Medulla oblongata (tissue), 1 donor: Measurements from ENCODE around the gene RABGEF1.
A peak's percentile ranks its signal among the peaks of the same experiment; 100 is the strongest.
"Not testable (repeated sequence)": the region's sequence is repeated elsewhere in the genome, so short reads cannot be mapped to it uniquely, and the experiment has no call there.

Experiments
- DNase-seq: peaks from one replicate; pipeline ENCODE4 v3.0.0-alpha.2; 2015; ENCODE audit errors: extremely low spot score

Gene RABGEF1

GRCh38 chr7:66765322-66766025, 24.9 kb downstream of the RABGEF1 start:
- not testable (repeated sequence) for DNase-seq

GRCh38 chr7:66766041-66766440, 25.5 kb downstream of the RABGEF1 start:
- DNase-seq = no peak

GRCh38 chr7:66767486-66767885, 27.0 kb downstream of the RABGEF1 start:
- DNase-seq = not testable (repeated sequence)

- DNase-seq = no peak
Measured at GRCh38 chr7:66768865-66769832, 28.6 kb downstream of the RABGEF1 start.

- no peak for DNase-seq
Measured at GRCh38 chr7:66769833-66770512, 29.4 kb downstream of the RABGEF1 start.

GRCh38 chr7:66771795-66772194, 31.3 kb downstream of the RABGEF1 start:
- peak; percentile 18 for DNase-seq

GRCh38 chr7:66773744-66774143, 33.2 kb downstream of the RABGEF1 start:
- DNase-seq = not testable (repeated sequence)

- DNase-seq = not testable (repeated sequence)
Measured at GRCh38 chr7:66776383-66776782, 35.9 kb downstream of the RABGEF1 start.

- no peak for DNase-seq
Measured at GRCh38 chr7:66776800-66777442, 36.4 kb downstream of the RABGEF1 start.

GRCh38 chr7:66778201-66778600, 37.7 kb downstream of the RABGEF1 start:
- no peak for DNase-seq

GRCh38 chr7:66779669-66780409, 39.3 kb downstream of the RABGEF1 start:
- no peak for DNase-seq

- no peak for DNase-seq
Measured at GRCh38 chr7:66781408-66782090, 41.0 kb downstream of the RABGEF1 start.

- DNase-seq = not testable (repeated sequence)
Measured at GRCh38 chr7:66782875-66783274, 42.3 kb downstream of the RABGEF1 start.

GRCh38 chr7:66783887-66784595, 43.5 kb downstream of the RABGEF1 start:
- not testable (repeated sequence) for DNase-seq

- DNase-seq = no peak
Measured at GRCh38 chr7:66790196-66790595, 49.7 kb downstream of the RABGEF1 start.

GRCh38 chr7:66790725-66791124, 50.2 kb downstream of the RABGEF1 start:
- DNase-seq = no peak

- no peak for DNase-seq
Measured at GRCh38 chr7:66800591-66800990, 60.1 kb downstream of the RABGEF1 start.

GRCh38 chr7:66804001-66804400, 63.5 kb downstream of the RABGEF1 start:
- DNase-seq = peak; percentile 88

- no peak for DNase-seq
Measured at GRCh38 chr7:66807736-66808135, 67.2 kb downstream of the RABGEF1 start.

- no peak for DNase-seq
Measured at GRCh38 chr7:66810716-66811115, 70.2 kb downstream of the RABGEF1 start.
